ELF-1 (cell line): Measurements from ENCODE around the gene KIF3B.
"Not testable (repeated sequence)": the region's sequence is repeated elsewhere in the genome, so short reads cannot be mapped to it uniquely, and the experiment has no call there.

Experiments used
- DNase-seq: peaks from one replicate; pipeline ENCODE4 v3.0.0-alpha.2; 2016; ENCODE audit warnings: low read depth, low spot score

Gene KIF3B

DNA sequence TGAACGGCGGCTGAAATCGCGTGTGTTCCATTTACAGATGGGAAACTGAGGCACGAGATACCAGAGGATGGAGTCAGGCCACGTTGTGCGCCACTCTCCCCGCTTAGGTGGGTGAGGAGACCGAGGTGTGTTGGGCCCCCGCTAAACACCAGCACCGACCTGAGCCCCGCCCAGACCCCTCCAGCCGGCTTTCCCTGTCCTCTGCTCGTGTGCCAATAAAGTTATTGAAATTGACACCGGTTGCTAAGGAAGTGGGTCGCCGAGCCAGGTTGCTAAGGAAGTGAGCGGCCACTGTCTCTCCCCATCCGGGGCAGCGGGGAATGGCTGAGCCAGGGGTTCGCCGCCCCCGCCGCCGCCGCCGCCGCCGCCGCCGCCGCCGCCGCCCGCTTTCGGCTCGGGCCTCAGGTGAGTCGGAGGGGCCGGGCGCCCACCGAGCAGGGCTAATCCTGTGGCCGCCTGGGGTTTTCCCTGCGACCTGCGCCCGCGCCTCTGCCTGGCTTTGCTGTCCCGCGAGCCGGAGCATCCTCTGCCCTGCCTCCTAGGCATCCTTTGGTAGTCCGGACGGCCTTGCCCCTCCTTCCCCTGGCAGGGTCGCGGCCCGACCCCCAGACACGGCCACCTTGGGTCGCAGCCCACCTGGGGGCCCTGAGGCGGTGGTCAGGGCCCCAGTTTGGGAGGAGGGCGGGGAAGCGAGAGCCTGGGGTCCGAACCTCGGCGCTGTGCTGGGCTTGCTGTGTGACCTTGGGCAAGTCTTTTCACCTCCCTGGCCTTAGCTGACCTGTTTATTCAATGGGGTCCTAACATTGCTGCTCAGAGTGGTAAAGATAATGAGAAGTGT is at the start of gene KIF3B:
KIF3B (plus strand) TSS at position 291 of the 838 bp plus-strand sequence. CDS start 32,127 bp downstream, outside the sequence.
- peak; percentile 87 for DNase-seq

DNA sequence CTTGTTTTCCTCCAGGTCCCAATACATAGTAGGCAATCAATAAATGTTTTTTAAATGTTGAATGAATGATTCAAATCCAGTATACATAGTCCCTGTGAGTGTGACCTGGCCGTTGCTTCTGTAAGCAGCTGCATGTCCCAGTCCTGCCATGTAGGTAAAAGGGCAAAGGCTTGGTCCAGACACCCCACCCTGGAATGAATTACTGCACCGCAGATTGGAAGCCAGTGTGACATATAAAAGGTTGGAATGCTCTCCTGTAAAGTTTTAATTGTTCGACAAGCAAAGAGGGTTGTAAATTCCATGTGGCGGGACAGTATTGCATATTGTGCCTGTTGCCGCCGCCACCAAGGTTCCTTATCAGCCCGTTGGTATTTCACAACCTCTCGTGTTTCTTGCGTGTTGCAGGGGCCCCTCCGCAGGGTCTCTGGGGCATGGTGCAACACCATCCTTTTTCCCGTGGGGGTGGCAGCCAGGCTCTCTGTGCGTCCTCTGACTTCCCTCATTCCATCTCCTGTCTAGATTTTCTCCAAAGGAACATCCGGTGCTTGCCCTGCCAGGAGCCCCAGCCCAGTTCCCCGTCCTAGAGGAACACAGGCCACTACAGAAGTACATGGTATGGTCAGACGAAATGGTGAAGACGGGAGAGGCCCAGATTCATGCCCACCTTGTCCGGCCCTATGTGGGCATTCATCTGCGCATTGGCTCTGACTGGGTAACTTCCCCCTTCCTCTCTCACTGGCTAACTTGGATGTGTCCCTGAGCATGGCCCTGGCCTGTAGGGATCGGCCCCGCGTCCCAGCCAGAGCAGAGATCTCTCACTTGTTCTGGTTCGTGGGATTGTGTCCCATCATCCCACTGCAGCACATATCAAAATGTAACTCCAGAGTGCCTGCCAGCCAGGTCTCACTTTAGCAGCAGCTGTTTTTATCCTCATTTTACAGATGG is 49.4 kb upstream of the KIF3B start:
- no peak for DNase-seq

DNA sequence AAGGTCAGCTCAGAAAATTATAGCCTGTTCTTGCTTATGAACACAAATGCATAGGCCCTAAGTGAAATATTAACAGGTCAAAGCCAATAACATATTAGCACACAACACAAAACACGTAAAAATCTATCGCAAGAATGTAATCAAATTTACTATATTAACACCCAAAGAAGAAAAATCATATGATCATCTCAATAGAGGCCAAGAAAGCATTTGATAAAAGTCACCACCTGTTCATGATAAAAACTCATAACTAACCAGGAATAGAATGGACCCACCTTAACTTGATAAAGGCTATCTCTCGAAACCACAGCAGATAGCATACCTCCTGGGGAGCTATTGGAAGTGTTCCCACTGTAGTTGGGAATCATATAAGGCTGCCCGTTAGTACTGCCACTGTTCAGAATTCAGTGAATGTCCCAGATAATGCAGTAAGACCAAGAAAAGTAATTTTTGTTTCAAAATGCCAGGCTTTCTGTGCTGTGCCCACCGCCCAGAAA is 48.2 kb upstream of the KIF3B start:
- DNase-seq: no peak

- no peak for DNase-seq
These were observed 46.7 kb upstream of the KIF3B start for GRCh38 chr20:32230707-32231106.

GRCh38 chr20:32231245-32231644 is 46.2 kb upstream of the KIF3B start:
- no peak for DNase-seq

DNA sequence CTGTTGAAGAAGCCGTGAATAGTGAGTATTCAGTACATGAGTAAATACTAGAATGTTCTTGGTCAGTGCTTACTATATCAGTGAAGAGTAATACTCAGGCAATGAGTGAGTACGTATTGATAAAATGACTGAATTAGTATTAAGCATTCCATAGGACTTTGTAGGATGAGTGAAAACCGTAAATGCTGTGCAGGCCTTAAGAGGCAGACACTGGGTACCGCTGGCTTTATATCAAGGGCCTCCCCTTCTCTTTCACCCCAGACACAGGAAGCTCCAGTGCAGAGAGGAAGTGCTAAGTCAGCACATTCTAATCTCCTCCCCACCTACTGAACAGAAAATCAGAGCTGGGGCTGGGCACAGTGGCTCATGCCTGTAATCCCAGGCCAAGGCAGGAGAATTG is 45.6 kb upstream of the KIF3B start:
- DNase-seq: no peak

DNA sequence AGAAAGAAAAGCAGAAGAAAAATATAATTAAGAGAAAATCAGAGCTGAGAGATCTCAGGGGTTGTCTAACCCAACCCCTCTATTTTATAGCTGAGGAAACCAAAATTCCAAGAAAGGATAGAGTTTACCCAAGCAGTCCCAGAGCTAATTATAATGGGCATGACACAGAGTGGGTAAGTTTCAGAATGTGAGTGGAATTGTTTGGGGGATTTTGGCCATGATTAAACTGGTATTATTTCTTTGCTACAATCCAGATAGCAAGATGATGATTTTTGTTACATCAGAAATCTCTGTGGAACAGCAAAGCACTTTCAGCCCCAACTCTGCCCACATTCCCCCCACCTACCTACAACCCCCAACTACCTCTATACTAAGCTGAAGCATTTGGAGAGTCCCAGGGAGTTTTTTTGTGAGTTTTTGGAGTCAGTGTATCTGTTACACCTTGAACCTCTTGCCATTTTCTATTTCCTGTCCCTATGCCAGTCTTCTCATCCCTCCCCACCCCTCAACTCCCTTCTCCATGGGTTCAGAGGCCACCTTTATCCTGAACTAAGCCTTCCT is 45.0 kb upstream of the KIF3B start:
- no peak for DNase-seq

DNA sequence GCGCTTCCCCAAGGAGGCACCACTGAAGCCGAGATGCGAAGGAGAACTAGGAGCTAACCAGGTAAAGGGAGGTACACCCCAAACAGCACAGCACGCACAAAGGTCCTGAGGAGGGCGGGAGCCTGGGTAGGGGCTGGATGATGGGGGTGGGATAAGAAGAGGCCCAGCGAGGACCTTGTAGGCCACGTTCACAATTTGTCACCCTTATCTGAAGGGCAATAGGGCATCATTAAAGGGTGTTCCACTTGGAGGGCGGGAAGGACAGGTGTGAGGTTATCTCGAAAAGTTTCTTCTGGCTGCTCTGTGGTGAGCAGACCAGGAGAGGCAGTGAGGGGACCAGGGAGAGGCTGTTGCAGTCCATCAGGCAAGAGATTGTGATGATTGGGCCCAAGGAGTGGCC is 44.2 kb upstream of the KIF3B start:
- DNase-seq: no peak

GRCh38 chr20:32234135-32234808 is 43.2 kb upstream of the KIF3B start:
- DNase-seq: no peak

DNA sequence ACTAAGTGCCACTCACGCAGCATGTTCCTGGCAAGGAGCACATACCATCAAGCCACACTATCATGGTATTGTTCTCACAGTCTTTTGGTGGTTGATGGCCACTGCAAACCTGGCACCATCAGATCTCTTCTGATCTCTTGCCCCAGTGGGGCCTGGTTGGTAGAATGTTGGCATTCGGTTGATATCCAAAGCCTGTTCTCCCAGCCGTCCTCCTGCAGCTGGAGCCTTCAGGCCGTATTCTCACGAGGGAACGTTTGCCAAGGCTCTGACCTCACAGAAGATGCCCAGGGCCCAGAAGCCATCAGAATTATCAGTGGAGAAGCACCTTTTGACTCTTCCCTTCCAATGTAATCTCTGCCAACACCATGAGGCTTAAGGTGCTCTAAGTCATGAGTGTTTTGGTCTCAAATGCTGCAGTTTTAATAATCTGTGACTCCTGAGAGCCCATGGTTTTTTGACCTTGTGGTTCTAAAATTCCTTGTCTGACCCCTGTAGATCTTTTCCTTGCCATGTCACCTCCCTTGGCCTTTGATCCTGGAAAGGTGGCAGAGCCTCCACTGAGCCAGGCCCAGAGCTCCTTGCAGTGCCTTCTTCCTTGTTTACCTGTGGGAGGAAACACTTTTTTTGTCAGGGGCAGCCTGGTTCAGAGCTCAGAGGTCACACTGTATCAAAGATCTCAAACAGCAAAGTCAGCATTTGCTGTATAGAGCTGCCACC is 42.0 kb upstream of the KIF3B start:
- DNase-seq: no peak

- DNase-seq: no peak
These were observed 41.4 kb upstream of the KIF3B start for GRCh38 chr20:32236048-32236533.

DNA sequence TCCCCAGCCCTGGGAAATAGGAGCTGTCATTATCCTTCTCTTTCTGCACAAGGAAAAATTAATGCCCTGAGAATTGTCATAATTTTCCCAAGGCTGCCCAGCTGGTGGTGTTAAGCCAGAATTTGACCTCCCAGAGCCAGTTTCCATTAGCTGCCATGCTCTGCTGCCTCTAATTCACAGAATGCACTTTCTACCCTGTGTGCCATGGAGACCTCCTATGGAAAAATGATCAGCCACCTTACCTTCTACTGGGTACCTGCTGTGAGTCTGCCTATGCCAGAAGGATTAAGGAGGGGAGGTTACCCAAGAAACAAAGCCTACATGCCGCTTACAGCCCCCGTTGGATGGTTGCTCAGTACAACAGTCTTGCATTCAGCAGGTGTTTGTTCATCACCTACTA is 40.6 kb upstream of the KIF3B start:
- DNase-seq: no peak

GRCh38 chr20:32237419-32237818 is 40.0 kb upstream of the KIF3B start:
- DNase-seq: no peak

- no peak for DNase-seq
These were observed 38.7 kb upstream of the KIF3B start for GRCh38 chr20:32238483-32239425.

GRCh38 chr20:32240205-32240604 is 37.2 kb upstream of the KIF3B start:
- DNase-seq: peak; percentile 18

DNA sequence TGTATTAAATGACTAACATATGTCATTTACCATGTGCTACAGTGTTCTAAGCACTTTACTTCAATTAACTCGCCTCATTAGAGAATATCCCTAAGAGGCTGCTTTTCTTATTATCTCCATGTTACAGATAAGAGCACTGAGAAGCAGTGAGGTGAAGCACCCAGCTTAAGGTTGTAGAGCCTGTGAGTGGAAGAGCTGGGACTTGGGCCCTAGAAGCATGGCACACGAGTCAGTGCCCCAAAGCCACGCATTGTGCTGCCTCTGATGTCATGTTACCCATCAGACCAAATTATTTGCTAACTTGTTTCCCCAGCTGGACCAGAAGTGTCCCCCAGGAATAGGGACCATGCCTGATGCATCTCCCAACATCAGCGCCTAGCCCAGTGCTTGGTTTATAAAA is 35.6 kb upstream of the KIF3B start:
- DNase-seq: no peak

DNA sequence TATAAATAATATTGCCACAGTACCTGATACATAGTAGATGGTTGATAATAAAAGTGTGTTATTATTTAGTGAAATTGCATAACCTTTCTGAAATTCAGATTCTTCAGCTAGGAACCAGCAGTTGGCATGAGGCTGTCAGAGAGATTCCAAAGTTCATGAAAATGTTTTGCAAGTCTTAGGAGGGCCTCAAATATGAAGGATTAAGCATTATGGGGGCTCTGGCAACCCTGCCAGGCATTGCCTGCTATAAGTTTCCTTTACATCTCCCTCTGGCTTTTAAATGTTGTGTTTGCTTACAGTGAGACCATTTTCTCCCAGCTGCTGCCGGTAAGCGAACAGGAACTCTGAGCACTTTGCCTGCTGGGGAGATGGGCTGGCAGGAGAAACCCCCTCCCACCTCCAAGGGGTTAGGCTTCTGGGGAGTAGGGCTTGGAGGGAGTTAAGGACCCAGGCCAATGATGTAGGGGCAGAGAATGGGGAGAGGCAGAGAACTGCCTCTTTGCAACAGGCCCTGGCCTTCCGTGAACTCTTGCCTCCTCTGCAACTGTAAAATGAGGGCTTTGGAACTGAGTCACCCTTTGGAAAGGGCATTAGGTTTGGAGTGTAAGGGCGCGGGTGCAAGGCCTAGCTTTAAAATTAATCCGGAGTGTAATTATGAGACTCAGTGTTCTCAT is 33.2 kb upstream of the KIF3B start:
- DNase-seq: no peak

- no peak for DNase-seq
These were observed 32.5 kb upstream of the KIF3B start for GRCh38 chr20:32244959-32245358.

DNA sequence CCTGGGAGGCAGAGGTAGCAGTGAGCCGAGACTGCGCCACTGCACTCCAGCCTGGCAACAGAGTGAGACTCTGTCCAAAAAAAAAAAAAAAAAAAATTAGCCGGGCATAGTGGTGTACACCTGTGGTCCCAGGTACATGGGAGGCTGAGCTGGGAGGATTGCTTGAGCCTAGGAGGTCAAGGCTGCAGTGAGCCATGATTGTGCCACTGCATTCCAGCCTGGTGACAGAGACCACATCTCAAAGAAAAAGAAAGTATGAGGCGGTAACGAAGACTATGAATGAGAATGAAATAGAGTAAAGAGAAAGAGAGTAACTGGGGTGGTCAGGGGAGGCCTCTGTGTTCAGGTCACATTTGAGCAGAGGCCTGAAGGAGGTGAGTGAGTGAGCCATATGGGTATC is 31.2 kb upstream of the KIF3B start:
- DNase-seq: not testable (repeated sequence)
